Activated CD4-positive, alpha-beta memory T cell treated with anti-CD3 and anti-CD28 coated beads, Interleukin-2, amount 10 ng/mL, durations not matched to agents 7 days and 5 days (primary cell): ENCODE data around the gene KCNN3. TPM values are rescaled to one million over a fixed set of nuclear protein-coding genes. Genes with fewer than 3 reads are reported as not detected.
A peak's percentile ranks its signal among the peaks of the same experiment; 100 is the strongest.

ENCODE experiments used
- CTCF ChIA-PET: fragments of 350-600 bp; sonication (Branson Sonifier 250); formaldehyde crosslinking; loops from one replicate; lab custom pipeline; 2021; ENCODE audit warnings: antibody characterized with exemption, inconsistent platforms; lab: Charles Lee
- POLR2A ChIA-PET: fragments of 350-600 bp; sonication (Branson Sonifier 250); formaldehyde crosslinking; loops from one replicate; lab custom pipeline; 2021; ENCODE audit warnings: antibody characterized with exemption; lab: Charles Lee
- DNase-seq: peaks from one replicate; pipeline ENCODE4 v3.0.0-alpha.2; 2020
- H3K27ac Mint-ChIP-seq: one replicate; pipeline ENCODE4 v1.8.0; 2021; ENCODE audit warnings: mild to moderate bottlenecking, mixed read lengths
- H3K27me3 Mint-ChIP-seq: one replicate; pipeline ENCODE4 v1.8.0; 2021; ENCODE audit warnings: mixed read lengths
- H3K36me3 Mint-ChIP-seq: one replicate; pipeline ENCODE4 v1.8.0; 2021; ENCODE audit warnings: low read depth, mixed read lengths
- H3K4me1 Mint-ChIP-seq: one replicate; pipeline ENCODE4 v1.8.0; 2021; ENCODE audit warnings: mixed read lengths
- H3K4me3 Mint-ChIP-seq: one replicate; pipeline ENCODE4 v1.8.0; 2021; ENCODE audit warnings: mild to moderate bottlenecking, mixed read lengths
- H3K9me3 Mint-ChIP-seq: one replicate; pipeline ENCODE4 v1.8.0; 2021; ENCODE audit warnings: mixed read lengths
- total RNA-seq, 2 experiments: library from RNA; stranded (reverse); gene quantifications; one replicate each; pipeline ENCODE4 v1.2.3, GENCODE V29; 2021

The KCNN3 gene
- total RNA-seq, 2 experiments from 2014 or later, result 0.10 TPM; not detected in 1

DNA sequence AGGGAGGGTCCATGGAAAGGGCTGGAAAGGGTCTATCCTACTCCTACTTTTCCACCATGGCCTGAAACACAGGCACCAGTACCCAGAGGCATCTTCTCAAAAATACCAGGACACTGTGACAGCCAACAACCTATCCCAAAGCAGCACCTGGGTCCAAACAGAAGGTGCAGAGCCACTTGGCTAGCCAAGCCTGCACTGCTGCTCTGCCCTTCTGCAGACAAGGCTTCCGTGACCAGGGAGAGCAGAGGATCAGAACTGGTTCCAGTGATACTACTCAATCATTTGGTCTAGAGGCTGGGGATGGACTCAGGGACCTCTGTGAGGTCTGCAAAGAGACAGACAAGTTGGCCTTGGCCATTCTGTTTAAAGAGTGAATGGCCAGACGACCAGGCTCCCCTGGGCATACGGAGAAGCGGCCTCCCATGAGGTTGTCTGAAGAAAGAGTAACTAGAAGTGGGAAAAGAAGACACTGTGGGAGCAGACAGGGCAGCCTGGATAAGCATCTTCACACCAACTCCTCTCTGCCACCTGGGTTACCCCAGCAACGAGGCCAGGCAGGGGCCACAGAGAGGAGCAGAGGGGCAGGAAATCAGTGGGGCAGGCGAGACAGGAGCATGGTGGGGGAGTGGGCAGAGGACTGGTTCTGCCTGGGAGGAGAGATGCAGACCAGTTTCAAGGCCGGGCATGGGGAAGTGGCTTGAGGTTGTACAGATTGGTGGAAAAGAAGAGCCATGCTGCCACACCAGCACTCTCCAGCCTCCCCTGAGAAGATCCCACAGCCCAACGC, 5.7 kb downstream of the KCNN3 start:
- H3K36me3 Mint-ChIP-seq, result no peaks in the 10 kb centered on the region
- no peak overlapping the region for H3K27ac Mint-ChIP-seq
- no peak overlapping the region for H3K4me3 Mint-ChIP-seq
- no peak for DNase-seq
- ChIA-PET CTCF (no interaction called here), POLR2A (no interaction called here)
- peaks cover 34% of the 10 kb centered on the region for H3K27me3 Mint-ChIP-seq
- no peaks in the 10 kb centered on the region for H3K9me3 Mint-ChIP-seq
- H3K4me1 Mint-ChIP-seq, result peaks cover 15% of the 10 kb centered on the region

DNA sequence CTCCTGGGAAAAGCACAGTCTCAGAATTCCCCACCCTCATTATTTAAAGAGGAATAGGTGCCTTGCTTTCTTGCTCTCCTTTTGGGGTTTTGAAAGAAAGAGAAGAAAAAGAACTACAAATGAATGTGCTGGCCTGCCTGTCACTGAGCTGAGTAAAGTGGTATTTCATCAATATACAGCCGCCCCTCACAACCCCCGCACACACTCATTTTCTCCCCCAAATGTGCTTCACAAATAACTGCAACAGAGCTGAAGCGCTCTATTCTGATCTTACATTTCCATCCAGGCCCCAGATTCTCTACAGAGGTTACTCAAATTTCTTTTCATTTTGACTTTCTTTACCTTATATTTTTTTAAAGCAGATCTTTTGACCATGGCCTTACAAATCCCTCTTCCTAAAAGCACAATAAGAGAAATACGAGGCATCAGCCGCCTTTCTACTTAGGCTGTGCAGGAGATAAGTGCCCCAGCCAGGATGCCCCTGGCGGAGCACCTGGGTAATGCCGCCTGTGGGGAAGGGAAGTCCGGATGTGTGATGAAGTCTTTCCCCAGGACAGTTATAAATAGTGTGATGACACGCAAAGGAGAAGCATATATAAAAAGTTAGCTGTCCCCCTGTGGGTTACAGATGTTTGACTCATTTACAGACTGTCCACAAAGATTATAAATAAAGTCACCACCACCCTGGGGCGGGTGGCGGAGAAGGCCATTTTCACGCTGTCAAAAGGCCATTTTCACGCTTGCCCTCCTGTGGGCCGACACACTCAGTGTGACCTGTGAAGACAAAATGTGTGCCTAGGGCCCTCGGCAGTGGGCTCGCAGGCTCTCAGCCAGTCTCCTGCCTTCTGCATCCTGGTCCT, 6.5 kb downstream of the KCNN3 start:
- ChIA-PET CTCF (interaction anchor here (0.7 to 2.0 kb wide), 2 partner anchors 15 to 259 kb away, joined by 3 to 8 read pairs; no protein-coding TSS in a partner anchor), POLR2A (no interaction called here)
- peak; percentile 40 for DNase-seq
- H3K4me1 Mint-ChIP-seq, result peaks cover 15% of the 10 kb centered on the region
- no peaks in the 10 kb centered on the region for H3K9me3 Mint-ChIP-seq
- H3K27ac Mint-ChIP-seq, result no peak overlapping the region
- no peak overlapping the region for H3K4me3 Mint-ChIP-seq
- H3K36me3 Mint-ChIP-seq, result no peaks in the 10 kb centered on the region
- peaks cover 25% of the 10 kb centered on the region for H3K27me3 Mint-ChIP-seq

DNA sequence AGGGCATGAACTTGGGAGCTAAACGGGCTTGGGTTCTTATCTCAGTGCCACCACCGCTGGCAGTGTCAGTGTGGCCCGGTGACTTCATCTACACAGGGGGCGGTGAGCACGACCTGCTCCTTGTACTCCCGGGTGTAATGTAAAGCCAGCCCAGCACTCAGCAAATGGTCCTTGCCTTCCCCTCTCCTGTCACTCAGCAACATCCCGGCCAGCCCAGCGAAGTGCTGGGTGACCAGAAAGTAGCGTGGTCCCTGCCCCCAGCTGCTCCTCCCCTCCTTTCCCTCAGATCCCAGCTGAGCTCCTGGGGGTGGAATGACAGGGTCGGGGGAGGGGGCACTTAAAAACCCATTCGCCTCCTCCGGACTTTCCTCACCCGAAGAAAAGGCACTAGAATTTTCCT, 7.2 kb downstream of the KCNN3 start:
- H3K27me3 Mint-ChIP-seq, result peaks cover 25% of the 10 kb centered on the region
- no peak overlapping the region for H3K27ac Mint-ChIP-seq
- H3K9me3 Mint-ChIP-seq, result no peaks in the 10 kb centered on the region
- H3K4me3 Mint-ChIP-seq, result no peak overlapping the region
- DNase-seq, result no peak
- ChIA-PET CTCF (interaction anchor here (0.7 to 2.0 kb wide), 2 partner anchors 15 to 258 kb away, joined by 3 to 8 read pairs; no protein-coding TSS in a partner anchor), POLR2A (no interaction called here)
- H3K36me3 Mint-ChIP-seq, result no peaks in the 10 kb centered on the region
- H3K4me1 Mint-ChIP-seq, result peaks cover 15% of the 10 kb centered on the region

DNA sequence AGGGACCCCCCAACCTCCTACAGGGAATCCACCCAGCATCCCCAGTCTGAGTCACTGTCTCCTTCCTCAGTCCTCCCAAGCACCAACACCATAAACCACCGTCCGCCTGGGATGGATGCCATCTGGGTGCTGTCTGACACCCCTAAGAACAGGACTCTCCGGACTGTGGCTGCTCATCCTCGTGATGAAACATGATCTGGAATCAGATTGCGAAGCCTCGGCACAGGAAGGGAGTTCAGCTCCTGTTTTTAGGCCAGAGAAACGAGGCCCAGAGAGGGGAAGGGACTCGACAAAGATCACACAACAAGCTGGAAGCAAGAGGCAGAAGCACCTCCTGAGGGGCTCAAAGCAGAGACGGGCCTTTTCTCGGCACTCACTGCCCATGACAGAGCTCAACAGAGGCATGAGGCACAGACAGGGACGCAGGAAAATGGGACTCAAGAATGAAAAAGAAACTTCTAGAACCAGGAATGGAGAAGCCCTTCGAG, 8.4 kb downstream of the KCNN3 start:
- Mint-ChIP-seq H3K9me3 (no peaks in the 10 kb centered on the region), H3K27ac (no peak overlapping the region), H3K4me1 (peaks cover 18% of the 10 kb centered on the region), H3K27me3 (peaks cover 23% of the 10 kb centered on the region), H3K36me3 (no peaks in the 10 kb centered on the region), H3K4me3 (no peak overlapping the region)
- POLR2A ChIA-PET, result no interaction called here
- DNase-seq, result no peak
- CTCF ChIA-PET, result interaction anchor here (1.2 to 2.0 kb wide), 2 partner anchors 17 to 114 kb away, joined by 3 to 8 read pairs; no protein-coding TSS in a partner anchor

DNA sequence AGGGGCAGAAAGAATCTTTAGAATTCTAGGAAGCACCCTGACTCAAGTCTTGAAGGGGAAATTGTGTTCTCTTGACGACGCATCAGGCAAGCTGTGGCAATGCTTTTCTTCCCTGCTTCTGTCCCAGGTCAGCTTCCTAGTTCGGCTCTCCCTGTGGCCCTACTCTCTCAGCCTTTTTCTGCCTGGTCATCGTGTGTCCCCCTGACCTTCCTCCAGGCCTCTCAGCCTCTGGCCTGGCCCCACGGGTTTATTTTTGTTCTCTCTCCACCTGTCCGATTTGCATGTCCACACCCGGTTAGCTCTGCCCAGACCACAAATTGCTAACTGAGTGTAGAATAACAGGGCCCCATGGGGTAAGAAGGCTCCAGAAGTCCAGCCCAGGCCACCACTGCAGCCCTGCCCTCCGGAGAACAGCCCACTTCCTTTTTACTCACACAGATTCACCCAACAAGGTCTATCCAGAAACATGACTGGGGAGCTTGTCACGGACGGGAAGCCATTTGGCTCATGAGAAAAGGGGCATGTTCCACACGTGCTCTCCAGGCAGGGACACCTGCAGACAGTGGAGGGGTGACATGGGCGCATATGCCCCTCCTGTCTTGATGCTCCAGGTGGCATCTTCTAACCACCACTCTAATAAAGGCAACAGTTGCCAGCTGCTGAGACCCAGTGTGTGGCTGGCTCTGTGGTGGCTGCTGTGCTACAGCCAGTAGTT, 9.8 kb downstream of the KCNN3 start:
- peaks cover 18% of the 10 kb centered on the region for H3K4me1 Mint-ChIP-seq
- POLR2A ChIA-PET, result interaction anchor here (1.3 kb wide), 1 partner anchor 8 kb away, joined by 3 read pairs; no protein-coding TSS in a partner anchor
- no peak overlapping the region for H3K27ac Mint-ChIP-seq
- no peak for DNase-seq
- CTCF ChIA-PET, result interaction anchor here (1.2 to 1.6 kb wide), 3 partner anchors 11 to 16 kb away, joined by 3 to 4 read pairs (median 4); no protein-coding TSS in a partner anchor
- H3K4me3 Mint-ChIP-seq, result no peak overlapping the region
- peaks cover 17% of the 10 kb centered on the region for H3K27me3 Mint-ChIP-seq
- no peaks in the 10 kb centered on the region for H3K9me3 Mint-ChIP-seq
- H3K36me3 Mint-ChIP-seq, result no peaks in the 10 kb centered on the region

DNA sequence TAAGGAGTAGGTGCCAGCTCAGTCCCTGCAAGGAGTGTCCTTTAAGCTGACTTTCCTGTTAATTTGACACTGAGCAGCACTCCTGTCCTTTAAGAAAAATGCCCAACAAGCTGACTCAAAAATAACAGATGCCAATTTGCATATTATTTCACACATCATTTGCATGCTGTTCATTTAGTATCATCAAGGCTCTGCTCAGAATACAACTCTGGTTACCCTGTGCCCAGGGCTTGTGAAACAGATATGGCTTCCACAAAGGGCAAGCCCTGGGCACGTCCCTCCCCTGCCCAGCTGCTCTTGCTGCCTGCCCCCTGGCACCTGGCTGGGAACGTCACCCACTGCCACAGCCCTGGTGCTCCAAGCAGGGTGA, 10.3 kb downstream of the KCNN3 start:
- POLR2A ChIA-PET, result interaction anchor here (1.3 kb wide), 1 partner anchor 8 kb away, joined by 3 read pairs; no protein-coding TSS in a partner anchor

DNA sequence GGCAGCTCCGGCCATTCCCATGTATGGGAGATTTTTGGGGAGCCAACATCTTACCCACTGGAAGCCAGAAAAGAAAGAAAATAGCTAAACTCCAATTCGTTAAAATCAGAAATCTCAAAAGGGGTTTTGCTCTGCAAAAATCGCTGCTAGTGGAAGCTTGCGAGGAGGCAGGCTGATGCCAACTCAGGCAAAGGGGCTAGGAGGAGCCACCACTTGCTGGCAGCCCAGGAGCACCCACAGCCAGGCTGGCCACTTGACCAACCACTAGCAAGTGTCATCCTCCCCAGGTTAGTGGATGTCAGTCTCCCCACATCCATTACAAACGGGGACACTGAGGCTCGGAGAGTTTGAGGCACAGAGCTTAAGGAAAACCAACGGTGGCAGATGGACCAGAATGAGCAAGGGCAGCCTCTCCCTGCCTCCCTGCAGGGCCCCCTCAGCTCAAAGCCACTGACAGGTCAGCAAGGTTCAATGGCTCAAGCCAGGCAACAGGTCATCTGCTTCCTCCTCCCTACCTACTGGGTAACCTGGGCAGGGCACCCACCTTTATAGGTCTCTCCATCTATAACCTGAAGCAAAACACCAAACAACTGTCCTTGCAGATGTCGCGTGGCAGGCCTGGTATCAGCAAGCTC, 10.8 kb downstream of the KCNN3 start:
- H3K9me3 Mint-ChIP-seq, result no peaks in the 10 kb centered on the region
- no peak overlapping the region for H3K27ac Mint-ChIP-seq
- no peak overlapping the region for H3K4me3 Mint-ChIP-seq
- no peak for DNase-seq
- POLR2A ChIA-PET, result interaction anchor here (1.3 kb wide), 1 partner anchor 9 kb away, joined by 3 read pairs; no protein-coding TSS in a partner anchor
- CTCF ChIA-PET, result interaction anchor here (1.4 to 1.6 kb wide), 2 partner anchors 10 to 15 kb away, joined by 4 read pairs; no protein-coding TSS in a partner anchor
- H3K36me3 Mint-ChIP-seq, result no peaks in the 10 kb centered on the region
- H3K27me3 Mint-ChIP-seq, result peaks cover 17% of the 10 kb centered on the region
- peaks cover 18% of the 10 kb centered on the region for H3K4me1 Mint-ChIP-seq

More for the DNA sequence above, 10.3 kb downstream of the KCNN3 start:
- H3K9me3 Mint-ChIP-seq, result no peaks in the 10 kb centered on the region
- no peak for DNase-seq
- H3K4me3 Mint-ChIP-seq, result no peak overlapping the region
- peaks cover 17% of the 10 kb centered on the region for H3K27me3 Mint-ChIP-seq
- H3K36me3 Mint-ChIP-seq, result no peaks in the 10 kb centered on the region
- CTCF ChIA-PET, result interaction anchor here (1.2 to 1.6 kb wide), 3 partner anchors 11 to 16 kb away, joined by 3 to 4 read pairs (median 4); no protein-coding TSS in a partner anchor
- peaks cover 18% of the 10 kb centered on the region for H3K4me1 Mint-ChIP-seq
- H3K27ac Mint-ChIP-seq, result no peak overlapping the region

DNA sequence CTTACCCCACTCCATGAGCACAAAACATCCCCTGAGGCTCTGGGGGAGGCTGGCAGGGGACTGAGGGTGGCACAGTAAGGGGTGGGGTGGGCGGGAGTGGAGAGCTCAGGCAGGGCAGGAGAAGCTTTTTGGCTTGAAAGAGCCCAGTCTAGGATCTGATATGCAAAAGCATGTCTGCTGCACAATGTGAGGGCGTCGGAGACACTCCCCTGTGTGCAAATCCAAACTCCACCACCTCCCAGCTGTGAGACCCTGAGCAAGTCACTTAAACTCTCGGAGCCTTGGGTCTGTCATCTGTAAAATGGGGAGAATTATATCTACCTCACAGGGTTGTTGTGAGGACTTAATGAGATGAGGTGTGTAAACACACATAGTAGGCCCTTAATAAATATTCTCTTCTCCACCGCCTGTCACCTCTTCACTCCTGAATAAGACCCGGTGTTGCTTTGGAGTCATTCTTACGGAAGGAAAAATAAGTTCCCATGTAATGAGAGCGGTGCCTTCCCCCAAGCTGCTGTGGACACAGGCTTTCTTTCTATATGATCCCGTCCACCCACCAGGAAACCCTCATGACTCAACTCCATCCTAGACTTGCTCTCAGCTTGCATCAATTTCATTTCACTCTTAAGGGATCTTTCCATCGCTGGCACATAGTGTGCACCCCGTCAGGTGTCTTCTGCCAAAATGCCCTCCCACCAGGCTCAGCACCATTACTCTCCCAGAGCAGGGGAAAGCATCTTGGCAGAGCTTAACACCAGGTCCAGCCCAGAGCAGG, 12.5 kb downstream of the KCNN3 start:
- H3K4me3 Mint-ChIP-seq, result no peak overlapping the region
- H3K9me3 Mint-ChIP-seq, result no peaks in the 10 kb centered on the region
- H3K4me1 Mint-ChIP-seq, result peaks cover 11% of the 10 kb centered on the region
- POLR2A ChIA-PET, result interaction anchor here (1.0 kb wide), 1 partner anchor 12 kb away, joined by 3 read pairs; no protein-coding TSS in a partner anchor
- no peaks in the 10 kb centered on the region for H3K36me3 Mint-ChIP-seq
- DNase-seq, result no peak
- no peak overlapping the region for H3K27ac Mint-ChIP-seq
- CTCF ChIA-PET, result interaction anchor here (1.6 kb wide), 1 partner anchor 11 kb away, joined by 5 read pairs; no protein-coding TSS in a partner anchor
- peaks cover 12% of the 10 kb centered on the region for H3K27me3 Mint-ChIP-seq

DNA sequence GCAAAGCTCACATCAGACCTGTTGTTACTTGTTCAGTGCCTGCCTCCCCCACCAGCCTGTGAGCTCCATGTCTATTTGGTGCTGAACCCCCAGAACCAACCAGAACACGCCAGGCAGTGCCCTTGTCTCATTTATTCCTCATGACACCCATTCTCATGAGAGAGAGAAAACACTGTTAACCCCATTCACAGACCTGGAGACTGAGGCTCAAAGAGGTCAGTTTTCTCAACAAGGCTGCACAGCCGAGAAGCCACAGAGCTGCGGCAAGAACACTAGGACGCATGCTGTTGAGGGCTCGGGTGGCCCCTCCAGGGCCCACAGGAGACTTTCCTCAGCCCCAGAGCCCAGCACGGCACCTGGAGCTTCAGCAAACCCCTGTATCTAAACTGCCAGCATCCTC, 13.1 kb downstream of the KCNN3 start:
- no peak overlapping the region for H3K27ac Mint-ChIP-seq
- H3K27me3 Mint-ChIP-seq, result peaks cover 12% of the 10 kb centered on the region
- ChIA-PET CTCF (interaction anchor here (1.6 kb wide), 1 partner anchor 12 kb away, joined by 5 read pairs; no protein-coding TSS in a partner anchor), POLR2A (interaction anchor here (1.0 kb wide), 1 partner anchor 12 kb away, joined by 3 read pairs; no protein-coding TSS in a partner anchor)
- peaks cover 11% of the 10 kb centered on the region for H3K4me1 Mint-ChIP-seq
- no peak for DNase-seq
- no peak overlapping the region for H3K4me3 Mint-ChIP-seq
- no peaks in the 10 kb centered on the region for H3K9me3 Mint-ChIP-seq
- no peaks in the 10 kb centered on the region for H3K36me3 Mint-ChIP-seq

DNA sequence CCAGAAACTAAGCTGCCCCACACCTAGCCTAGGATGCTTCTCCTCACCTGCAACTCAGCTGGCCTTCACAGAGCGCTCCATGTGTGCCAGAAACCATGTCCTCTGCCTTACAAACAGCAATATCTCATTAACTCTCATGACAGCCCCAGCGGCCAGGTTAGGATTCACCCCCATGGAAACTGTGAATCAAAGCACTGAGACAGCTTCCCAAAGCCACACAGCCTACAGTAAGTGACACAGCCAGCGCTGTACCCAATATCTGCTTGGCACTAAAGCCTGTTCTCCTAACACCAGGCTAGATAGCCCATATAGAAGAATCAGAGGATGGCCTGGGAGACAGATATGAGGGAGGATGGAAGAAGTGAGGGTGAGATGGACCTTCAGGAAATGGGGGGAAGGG, 13.5 kb downstream of the KCNN3 start:
- DNase-seq, result no peak
- ChIA-PET CTCF (no interaction called here), POLR2A (interaction anchor here (1.0 kb wide), 1 partner anchor 13 kb away, joined by 3 read pairs; no protein-coding TSS in a partner anchor)
- H3K4me1 Mint-ChIP-seq, result peaks cover 11% of the 10 kb centered on the region
- H3K27ac Mint-ChIP-seq, result no peak overlapping the region
- peaks cover 16% of the 10 kb centered on the region for H3K27me3 Mint-ChIP-seq
- H3K9me3 Mint-ChIP-seq, result no peaks in the 10 kb centered on the region
- H3K36me3 Mint-ChIP-seq, result no peaks in the 10 kb centered on the region
- no peak overlapping the region for H3K4me3 Mint-ChIP-seq

DNA sequence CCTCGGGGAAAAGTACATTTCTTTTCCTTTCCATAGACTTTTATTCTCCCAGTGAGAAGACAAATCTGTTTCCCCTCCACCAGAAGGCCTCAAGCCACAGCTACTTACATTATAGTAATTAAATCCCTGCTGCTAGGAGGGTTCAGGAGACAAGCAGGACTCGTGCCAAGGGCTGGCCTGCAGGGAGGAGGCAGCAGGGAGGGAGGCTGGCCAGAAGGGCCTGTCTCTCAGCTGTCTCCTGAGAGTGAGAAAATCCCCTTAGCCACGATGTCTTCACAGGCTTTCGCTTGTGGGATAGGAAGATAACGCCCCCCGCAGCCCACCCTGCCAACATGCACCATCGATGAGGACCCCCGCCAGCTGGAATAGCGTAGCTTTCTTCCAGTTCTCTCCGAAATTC, 14.0 kb downstream of the KCNN3 start:
- no peak overlapping the region for H3K27ac Mint-ChIP-seq
- H3K9me3 Mint-ChIP-seq, result no peaks in the 10 kb centered on the region
- ChIA-PET CTCF (no interaction called here), POLR2A (no interaction called here)
- no peak for DNase-seq
- H3K4me1 Mint-ChIP-seq, result peaks cover 11% of the 10 kb centered on the region
- H3K27me3 Mint-ChIP-seq, result peaks cover 16% of the 10 kb centered on the region
- no peak overlapping the region for H3K4me3 Mint-ChIP-seq
- H3K36me3 Mint-ChIP-seq, result no peaks in the 10 kb centered on the region
